Thyroid gland (tissue), 4 donors: Measurements from ENCODE around the gene AIPL1.

Experiments
- CTCF ChIP-seq, 6 experiments: fragments of 200-600 bp in 3 of 6; fragments of 450-650 bp in 3 of 6; sonication (generic) in 3 of 6; IDR thresholded peaks; one replicate each; pipeline ENCODE4 v1.5.1; 2016 to 2019; ENCODE audit warnings: antibody characterized with exemption in 6 of 6, mild to moderate bottlenecking in 2 of 6, inconsistent platforms in 1 of 6, moderate library complexity in 1 of 6
- POLR2A ChIP-seq, 2 donors: fragments of 450-650 bp; IDR thresholded peaks; one replicate each; pipeline ENCODE4 v1.6.1; 2017; ENCODE audit warnings: antibody characterized with exemption in 2 of 2, mild to moderate bottlenecking in 2 of 2, moderate library complexity in 1 of 2

- TF ChIP-seq CTCF (IDR thresholded peaks at IDR 0.05) (no peak), POLR2A (IDR thresholded peaks at IDR 0.05) (no peak)
These were observed 14.7 kb downstream of the AIPL1 start for GRCh38 chr17:6420173-6420641.
